Smooth muscle cell (in vitro differentiated cells): ENCODE results near the gene PRKN. TPM values are rescaled to one million over a fixed set of nuclear protein-coding genes. Genes with fewer than 3 reads are reported as not detected.

Source experiments
- DNase-seq: peaks from one replicate; lab custom pipeline; 2025; ENCODE audit not compliant: unreplicated experiment; lab: John Stamatoyannopoulos, UW
- H2AFZ ChIP-seq: fragments of 200-600 bp; sonication (generic); 2 replicates; pipeline ENCODE4 v1.6.0; 2016; ENCODE audit warnings: antibody characterized with exemption, low read depth, mild to moderate bottlenecking
- H3F3A ChIP-seq: fragments of 200-600 bp; sonication (generic); 2 replicates; pipeline ENCODE4 v1.6.0; 2017; ENCODE audit warnings: antibody characterized with exemption, low read depth
- H3K27ac ChIP-seq: fragments of 200-600 bp; sonication (generic); 2 replicates; pipeline ENCODE4 v1.5.1; 2016; ENCODE audit warnings: low read depth, mild to moderate bottlenecking
- H3K27me3 ChIP-seq: fragments of 200-600 bp; sonication (generic); 2 replicates; pipeline ENCODE4 v1.6.1; 2016; ENCODE audit warnings: low read depth, mild to moderate bottlenecking
- H3K36me3 ChIP-seq: fragments of 200-600 bp; sonication (generic); 2 replicates; pipeline ENCODE4 v1.5.1; 2016; ENCODE audit warnings: low read depth
- H3K4me1 ChIP-seq: fragments of 200-600 bp; sonication (generic); 2 replicates; pipeline ENCODE4 v1.5.1; 2016; ENCODE audit warnings: low read depth
- H3K4me2 ChIP-seq: fragments of 200-600 bp; sonication (generic); 2 replicates; pipeline ENCODE4 v1.6.0; 2016; ENCODE audit warnings: mild to moderate bottlenecking
- H3K4me3 ChIP-seq: fragments of 200-600 bp; sonication (generic); 2 replicates; pipeline ENCODE4 v1.5.1; 2016; ENCODE audit warnings: mild to moderate bottlenecking
- H3K79me2 ChIP-seq: fragments of 200-600 bp; sonication (generic); 2 replicates; pipeline ENCODE4 v1.6.0; 2016; ENCODE audit warnings: low read depth, mild to moderate bottlenecking
- H3K9ac ChIP-seq: fragments of 200-600 bp; sonication (generic); 2 replicates; pipeline ENCODE4 v1.6.0; 2016; ENCODE audit warnings: low read depth
- H3K9me3 ChIP-seq: fragments of 200-600 bp; sonication (generic); replicated peaks from 2 replicates; pipeline ENCODE4 v1.5.1; 2016; ENCODE audit warnings: low read depth
- H4K20me1 ChIP-seq: fragments of 200-600 bp; sonication (generic); 2 replicates; pipeline ENCODE4 v1.6.0; 2016; ENCODE audit warnings: low read depth
- CTCF ChIP-seq: fragments of 200-600 bp; sonication (generic); IDR thresholded peaks from 2 replicates; pipeline ENCODE4 v1.5.1; 2017; ENCODE audit warnings: borderline replicate concordance, mild to moderate bottlenecking, antibody characterized with exemption; ENCODE audit not compliant: insufficient read depth, poor library complexity, severe bottlenecking
- WGBS: methylation state at CpG from one replicate; pipeline ENCODE4 v1.1.7; 2016; ENCODE audit warnings: low lambda C conversion rate; 5-methylcytosine and 5-hydroxymethylcytosine counted together
- polyA plus RNA-seq: library from polyadenylated mRNA; unstranded; fragments of >200 nt; fragmentation: Nextera tagmentation; extraction: Ambion mirVana; gene quantifications from 2 replicates; pipeline ENCODE4 v1.2.1, GENCODE V29; 2016
- total RNA-seq: library from RNA; depleted of rRNA; stranded (reverse); fragments of >200 nt; gene quantifications from 2 replicates; pipeline ENCODE4 v1.2.3, GENCODE V29; 2014

The PRKN gene
- total and polyA plus RNA-seq, 2 experiments from 2014 or later, result 0.81 to 5.1 TPM

GRCh38 chr6:161532536-161532935 is 1195.0 kb downstream of the PRKN start:
- Histone ChIP-seq H3K27me3 (no peaks in the 10 kb centered on the region), H3K27ac (no peak overlapping the region), H3K4me1 (no peaks in the 10 kb centered on the region), H3F3A (no peaks in the 10 kb centered on the region), H3K4me3 (no peak overlapping the region), H2AFZ (no peak overlapping the region), H3K9me3 (no peaks in the 10 kb centered on the region), H3K9ac (no peak overlapping the region), H3K36me3 (no peaks in the 10 kb centered on the region), H4K20me1 (no peaks in the 10 kb centered on the region), H3K4me2 (no peak overlapping the region), H3K79me2 (no peaks in the 10 kb centered on the region)
- WGBS, result 91% methylated on average over 6 of the region's 6 CpGs
- DNase-seq, result no peak
- TF ChIP-seq CTCF, result no peak

- DNase-seq, result no peak
- Histone ChIP-seq H3K36me3 (no peaks in the 10 kb centered on the region), H3F3A (no peaks in the 10 kb centered on the region), H3K79me2 (no peaks in the 10 kb centered on the region), H3K27me3 (no peaks in the 10 kb centered on the region), H2AFZ (no peak overlapping the region), H3K27ac (no peak overlapping the region), H3K4me3 (no peak overlapping the region), H4K20me1 (no peaks in the 10 kb centered on the region), H3K4me2 (no peak overlapping the region), H3K4me1 (no peaks in the 10 kb centered on the region), H3K9me3 (no peaks in the 10 kb centered on the region), H3K9ac (no peak overlapping the region)
- no peak for TF ChIP-seq CTCF
- WGBS, result 100% methylated on average over 1 of the region's 1 CpG
These were observed 1200.8 kb downstream of the PRKN start for GRCh38 chr6:161526794-161527193.

- Histone ChIP-seq H4K20me1 (no peaks in the 10 kb centered on the region), H3K27ac (no peak overlapping the region), H2AFZ (no peak overlapping the region), H3K4me1 (no peaks in the 10 kb centered on the region), H3K79me2 (no peaks in the 10 kb centered on the region), H3K36me3 (no peaks in the 10 kb centered on the region), H3K4me2 (no peak overlapping the region), H3K4me3 (no peak overlapping the region), H3K9me3 (no peaks in the 10 kb centered on the region), H3F3A (no peaks in the 10 kb centered on the region), H3K27me3 (no peaks in the 10 kb centered on the region), H3K9ac (no peak overlapping the region)
- 92% methylated on average over 2 of the region's 2 CpGs for WGBS
- no peak for DNase-seq
- TF ChIP-seq CTCF, result no peak
These were observed 1204.2 kb downstream of the PRKN start for GRCh38 chr6:161523362-161523761.

GRCh38 chr6:161522276-161522675 is 1205.3 kb downstream of the PRKN start:
- WGBS, result 92% methylated on average over 5 of the region's 5 CpGs
- H3K27ac ChIP-seq, result no peak overlapping the region
- no peaks in the 10 kb centered on the region for H3K36me3 ChIP-seq
- no peaks in the 10 kb centered on the region for H3F3A ChIP-seq
- no peak overlapping the region for H3K4me2 ChIP-seq
- H3K79me2 ChIP-seq, result no peaks in the 10 kb centered on the region
- no peaks in the 10 kb centered on the region for H3K9me3 ChIP-seq
- no peaks in the 10 kb centered on the region for H3K4me1 ChIP-seq
- H3K27me3 ChIP-seq, result no peaks in the 10 kb centered on the region
- no peak overlapping the region for H3K9ac ChIP-seq
- H2AFZ ChIP-seq, result no peak overlapping the region
- no peaks in the 10 kb centered on the region for H4K20me1 ChIP-seq
- no peak for DNase-seq
- H3K4me3 ChIP-seq, result no peak overlapping the region
- TF ChIP-seq CTCF, result no peak
